LNCaP clone FGC (cell line): ENCODE measurements around the gene USP54.
"Not testable (repeated sequence)": the region's sequence is repeated elsewhere in the genome, so short reads cannot be mapped to it uniquely, and the experiment has no call there.

ENCODE experiments used
- DNase-seq: peaks from one replicate; pipeline ENCODE4 v3.0.0-alpha.2; 2011; ENCODE audit warnings: low read depth
- H3K4me3 ChIP-seq: 2 replicates; pipeline ENCODE4 v1.5.1; 2011; ENCODE audit warnings: mild to moderate bottlenecking, low read depth, low read length, control low read depth
- CTCF ChIP-seq: IDR thresholded peaks from 2 replicates; pipeline ENCODE4 v1.5.1; 2012; ENCODE audit warnings: mild to moderate bottlenecking; ENCODE audit not compliant: control insufficient read depth, insufficient read depth; ENCODE audit errors: extremely low read depth

USP54 gene

GRCh38 chr10:73627300-73627699 is 36.2 kb upstream of the USP54 start:
- H3K4me3 ChIP-seq: no peak overlapping the region
- DNase-seq: no peak
- no peak for TF ChIP-seq CTCF

- H3K4me3 ChIP-seq: peak overlapping the region; percentile 94
- DNase-seq: peak; percentile 95
- no peak for TF ChIP-seq CTCF
These were observed 35.0 kb upstream of the USP54 start for GRCh38 chr10:73625884-73626752.

GRCh38 chr10:73625004-73625883 is 34.1 kb upstream of the USP54 start:
- H3K4me3 ChIP-seq: peak overlapping the region; percentile 94
- DNase-seq: no peak
- TF ChIP-seq CTCF: no peak

- H3K4me3 ChIP-seq: no peak overlapping the region
- no peak for DNase-seq
- no peak for TF ChIP-seq CTCF
These were observed 31.9 kb upstream of the USP54 start for GRCh38 chr10:73623056-73623455.

GRCh38 chr10:73620974-73621373 is 29.8 kb upstream of the USP54 start:
- H3K4me3 ChIP-seq, DNase-seq: not testable (repeated sequence)

- DNase-seq, H3K4me3 ChIP-seq: not testable (repeated sequence)
These were observed 26.0 kb upstream of the USP54 start for GRCh38 chr10:73617143-73617542.

- DNase-seq: no peak
- no peak overlapping the region for H3K4me3 ChIP-seq
- TF ChIP-seq CTCF: no peak
These were observed 23.6 kb upstream of the USP54 start for GRCh38 chr10:73614720-73615119.
